GM21447 (cell line): ENCODE data around the gene PRPF6.

Source experiments
- ATAC-seq: cut with Tn5 transposase; IDR thresholded peaks from one replicate; pipeline ENCODE4 v1.9.1; 2021; ENCODE audit not compliant: unreplicated experiment

The PRPF6 gene

DNA sequence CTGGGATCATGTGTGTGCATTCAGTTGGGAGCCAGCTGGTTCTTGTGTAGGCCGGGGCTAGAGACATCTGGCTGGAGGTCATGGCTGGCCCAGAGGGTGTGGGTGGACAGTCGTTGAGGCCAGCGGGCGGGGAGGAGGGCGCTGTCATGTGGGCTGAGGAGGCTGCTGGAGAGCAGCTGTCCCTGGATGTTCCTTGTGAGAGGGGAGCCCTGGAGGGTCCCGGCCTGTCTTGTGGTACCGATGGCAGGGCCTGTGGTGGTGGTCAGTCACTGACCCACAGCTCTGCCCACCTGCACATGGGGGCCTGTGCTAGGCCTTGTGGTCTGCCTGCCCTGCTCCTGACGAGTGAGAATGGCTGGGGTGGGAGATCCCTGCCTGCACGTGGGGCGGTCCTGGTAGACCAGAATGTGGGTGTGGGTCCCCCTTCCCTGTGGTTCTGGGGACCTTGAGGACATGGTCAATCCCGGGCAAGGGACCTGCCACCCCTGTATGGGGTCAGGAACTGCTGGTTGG, 53.1 kb downstream of the PRPF6 start:
- ATAC-seq = no peak

DNA sequence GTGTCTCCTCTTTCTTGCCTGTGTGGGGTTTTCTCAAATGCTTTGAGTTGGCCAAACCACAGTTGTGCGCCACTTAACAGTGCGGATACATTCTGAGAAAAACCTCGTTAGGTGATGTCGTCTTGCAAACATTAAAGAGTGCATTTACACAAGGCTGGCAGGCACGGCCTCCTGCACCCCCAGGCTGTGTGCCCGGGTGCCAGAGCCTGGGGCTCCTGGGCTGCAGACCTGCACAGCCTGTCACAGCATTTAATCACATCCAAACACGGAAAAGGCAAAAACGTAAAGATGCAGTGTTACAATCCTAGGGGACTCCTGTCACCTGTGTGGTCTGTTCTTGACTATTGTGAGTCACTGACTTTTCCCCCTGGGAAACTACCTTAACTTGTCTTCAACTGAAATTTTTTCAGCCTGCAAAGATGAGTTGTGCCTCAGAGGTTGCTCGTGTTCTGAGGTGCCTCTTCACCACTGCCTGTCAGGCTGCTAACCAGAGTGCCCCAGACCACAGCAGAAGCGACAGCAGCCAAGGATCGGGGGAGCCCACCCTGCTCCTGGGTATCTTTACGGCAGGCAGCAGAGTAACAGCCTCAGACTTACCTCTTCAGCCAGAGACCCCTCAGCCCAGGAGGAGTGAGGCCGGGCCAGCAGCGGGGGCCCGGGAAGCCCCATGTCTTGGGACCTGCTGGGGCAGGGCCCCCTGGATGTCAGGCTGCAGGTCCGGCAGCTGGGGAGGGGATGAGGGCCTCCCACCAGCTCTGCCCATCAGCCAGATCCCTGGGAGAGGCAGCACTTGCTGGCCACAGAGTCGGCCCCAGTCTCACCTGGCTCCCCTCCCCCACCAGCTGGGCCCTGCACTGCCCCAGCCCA, 54.4 kb downstream of the PRPF6 start:
- no peak for ATAC-seq

DNA sequence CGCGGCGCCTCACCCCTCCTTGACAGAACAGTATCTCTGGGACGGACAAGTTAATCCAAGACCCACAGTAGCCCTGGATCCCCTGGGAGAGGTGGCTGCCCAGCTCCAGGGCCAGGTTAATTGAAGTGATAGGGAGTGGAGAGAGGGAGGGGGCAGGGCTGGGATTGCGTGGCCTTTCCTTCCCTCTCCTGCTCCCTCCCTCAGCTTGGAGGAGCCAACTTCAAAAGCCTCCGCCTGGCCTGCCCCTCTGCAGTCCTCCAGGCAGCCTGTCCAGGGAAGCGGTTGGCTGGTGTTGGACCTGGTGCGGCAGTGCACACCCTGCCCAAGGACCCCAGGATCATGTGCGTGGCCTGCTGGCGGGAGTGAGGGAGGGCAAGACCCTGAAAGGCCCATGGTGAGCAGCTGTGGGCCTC, 55.0 kb downstream of the PRPF6 start, which contains the start of gene C20orf204:
C20orf204 (plus strand) TSS at position 250 of the 413 bp plus-strand sequence; CDS start at position 392, 142 bp downstream.
- no peak for ATAC-seq

GRCh38 chr20:64036346-64037198, 55.6 kb downstream of the PRPF6 start:
- ATAC-seq = no peak

DNA sequence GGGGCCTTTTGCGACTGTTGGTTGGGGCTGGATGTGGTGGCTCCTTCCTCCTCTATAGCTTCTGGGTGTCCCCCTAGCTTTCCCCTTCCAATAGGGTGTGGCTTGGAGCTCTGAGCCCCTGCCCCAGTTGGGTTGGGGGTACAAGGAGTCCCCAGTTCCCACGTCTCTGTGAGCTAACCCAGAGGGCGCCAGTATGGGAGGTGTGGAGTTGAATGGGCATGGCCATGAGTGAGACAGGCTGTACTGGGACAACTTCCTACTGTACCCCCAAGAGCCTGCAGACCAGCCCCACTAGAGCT, 56.2 kb downstream of the PRPF6 start:
- ATAC-seq = no peak

GRCh38 chr20:64037498-64038213, 56.7 kb downstream of the PRPF6 start:
- ATAC-seq = no peak

GRCh38 chr20:64038224-64038564, 57.3 kb downstream of the PRPF6 start:
- peak; percentile 14 for ATAC-seq

DNA sequence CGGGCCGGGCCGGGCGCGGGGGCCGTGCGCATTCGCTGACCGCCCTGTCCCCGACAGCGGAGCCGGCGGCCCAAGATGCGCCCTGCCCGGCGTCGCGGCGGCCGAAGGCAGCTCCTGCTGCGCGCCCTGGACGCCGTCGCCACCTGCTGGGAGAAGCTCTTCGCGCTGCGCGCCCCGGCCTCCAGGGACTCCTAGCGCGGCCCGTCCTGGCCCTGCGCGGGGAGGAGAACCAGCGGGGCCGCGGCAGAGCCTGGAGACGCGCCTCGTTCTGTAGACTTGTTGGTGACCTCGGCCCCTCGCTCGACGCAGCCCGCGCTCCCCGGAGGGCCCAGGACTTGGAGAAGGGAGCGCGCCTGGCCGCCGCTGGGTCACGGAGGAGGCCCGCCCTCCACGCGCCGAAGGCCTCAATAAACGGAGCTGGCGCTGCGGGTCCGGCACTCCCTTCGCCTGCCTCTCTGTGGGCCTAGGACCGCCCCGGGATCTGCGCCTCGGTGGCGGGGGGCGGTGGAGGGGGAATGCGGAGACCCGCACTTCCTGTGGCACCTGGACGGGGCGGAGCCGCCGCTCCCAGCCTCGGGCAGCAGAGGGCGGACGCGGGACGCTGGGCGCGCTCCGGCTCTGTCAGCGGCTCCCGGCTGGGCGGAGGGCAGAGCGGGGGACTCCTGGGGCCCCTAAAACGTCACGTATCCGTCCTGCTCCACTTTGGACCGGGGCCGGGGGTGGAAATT, 57.8 kb downstream of the PRPF6 start:
- peak; percentile 52 for ATAC-seq

DNA sequence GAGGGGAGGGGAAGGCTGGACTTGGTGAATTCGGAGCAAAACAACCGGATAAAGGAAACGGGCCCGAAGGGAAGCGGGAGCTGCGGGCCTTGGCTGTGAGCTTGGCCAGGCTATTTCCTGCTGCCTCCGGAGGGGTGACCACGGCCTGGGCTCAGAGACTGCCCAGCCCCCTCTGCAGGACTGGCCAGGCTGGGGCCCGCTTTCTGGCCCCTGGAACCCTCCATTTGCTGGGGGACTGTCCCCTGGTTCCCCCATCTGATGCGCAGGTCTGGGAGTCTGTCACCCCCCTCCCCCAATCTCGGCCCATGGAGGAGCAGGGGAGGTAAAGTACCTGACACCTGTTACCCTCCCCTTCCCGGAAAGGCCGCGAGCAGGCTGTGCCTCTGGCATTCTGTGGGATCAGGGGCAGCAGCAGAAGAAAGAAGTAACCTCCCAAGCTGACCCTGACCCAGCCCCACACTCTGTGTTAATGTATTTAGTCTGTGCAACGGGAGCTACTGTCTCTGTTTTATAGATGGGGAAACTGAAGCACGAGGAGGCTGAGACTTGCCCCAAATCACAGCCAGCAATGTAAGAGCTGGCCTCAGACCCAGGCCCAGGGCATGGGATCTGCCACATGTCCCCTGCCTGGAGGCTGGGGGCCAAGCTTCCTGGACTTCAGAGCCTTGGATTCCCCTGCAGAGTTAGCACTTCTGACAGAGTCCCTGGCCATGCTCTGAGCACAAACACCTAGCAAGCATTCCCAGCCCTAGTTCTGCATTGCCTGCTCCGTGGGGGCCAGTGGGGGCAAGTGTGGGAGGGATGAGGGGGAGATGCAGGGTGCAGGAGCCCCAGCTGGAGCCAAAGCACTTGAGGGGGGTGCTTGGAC, 58.6 kb downstream of the PRPF6 start:
- no peak for ATAC-seq

DNA sequence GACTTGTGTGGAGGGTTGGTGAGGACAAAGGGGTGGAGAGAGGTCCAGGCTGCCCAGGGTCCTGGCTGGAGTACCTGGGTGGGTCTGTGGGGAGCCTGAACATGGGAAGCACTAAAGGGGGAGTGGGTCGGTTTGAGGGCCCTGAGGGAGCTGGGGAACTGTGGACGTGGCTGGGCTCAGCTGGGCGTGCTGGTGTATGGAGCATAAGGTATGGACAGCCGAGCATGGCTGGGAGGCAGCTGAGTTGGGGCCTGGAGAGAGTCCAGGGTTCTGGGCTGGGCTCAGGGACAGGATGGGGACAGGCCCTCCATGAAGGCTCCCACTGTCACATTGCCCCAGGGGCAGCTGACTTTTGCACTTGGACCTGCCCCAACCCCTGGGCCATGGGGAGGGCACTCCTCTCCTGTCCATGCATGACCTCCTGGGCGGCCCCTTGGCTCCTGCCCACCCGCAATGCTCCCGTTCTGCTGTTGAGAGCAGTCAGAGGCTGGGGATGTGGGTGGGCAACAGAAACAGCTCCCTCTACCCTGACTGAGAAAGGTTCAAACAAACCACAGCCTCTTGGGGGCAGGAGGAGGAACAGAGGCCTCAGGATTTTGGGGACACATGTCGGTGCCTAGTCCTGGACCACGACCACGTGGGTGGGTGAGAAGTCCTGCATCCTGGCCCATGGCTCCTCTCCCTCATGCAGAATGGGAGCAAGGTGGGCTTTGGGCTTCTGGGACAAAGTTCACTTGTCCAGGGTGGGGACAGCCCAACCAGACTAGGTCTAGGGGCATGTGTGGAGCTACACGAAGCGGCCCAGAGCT, 59.5 kb downstream of the PRPF6 start:
- ATAC-seq = no peak

- ATAC-seq = no peak
Observed at GRCh38 chr20:64041040-64041780, 60.3 kb downstream of the PRPF6 start.

DNA sequence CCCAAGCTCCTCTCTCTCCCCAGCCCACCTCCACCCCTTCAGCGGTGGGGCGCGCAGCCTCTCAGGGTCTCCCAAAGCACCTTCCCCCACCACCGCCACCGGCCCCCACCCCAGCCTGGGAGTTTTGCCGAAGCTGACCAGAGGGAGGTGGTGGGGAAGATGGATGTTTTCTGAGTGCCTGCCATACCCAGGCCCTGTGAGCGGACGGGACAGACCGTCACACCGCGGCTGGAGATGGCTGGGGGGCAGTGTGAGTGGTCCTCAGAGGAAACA, 60.8 kb downstream of the PRPF6 start:
- no peak for ATAC-seq

- ATAC-seq = no peak
Observed at GRCh38 chr20:64042054-64042781, 61.3 kb downstream of the PRPF6 start.

GRCh38 chr20:64043768-64044167, 62.8 kb downstream of the PRPF6 start:
- no peak for ATAC-seq

DNA sequence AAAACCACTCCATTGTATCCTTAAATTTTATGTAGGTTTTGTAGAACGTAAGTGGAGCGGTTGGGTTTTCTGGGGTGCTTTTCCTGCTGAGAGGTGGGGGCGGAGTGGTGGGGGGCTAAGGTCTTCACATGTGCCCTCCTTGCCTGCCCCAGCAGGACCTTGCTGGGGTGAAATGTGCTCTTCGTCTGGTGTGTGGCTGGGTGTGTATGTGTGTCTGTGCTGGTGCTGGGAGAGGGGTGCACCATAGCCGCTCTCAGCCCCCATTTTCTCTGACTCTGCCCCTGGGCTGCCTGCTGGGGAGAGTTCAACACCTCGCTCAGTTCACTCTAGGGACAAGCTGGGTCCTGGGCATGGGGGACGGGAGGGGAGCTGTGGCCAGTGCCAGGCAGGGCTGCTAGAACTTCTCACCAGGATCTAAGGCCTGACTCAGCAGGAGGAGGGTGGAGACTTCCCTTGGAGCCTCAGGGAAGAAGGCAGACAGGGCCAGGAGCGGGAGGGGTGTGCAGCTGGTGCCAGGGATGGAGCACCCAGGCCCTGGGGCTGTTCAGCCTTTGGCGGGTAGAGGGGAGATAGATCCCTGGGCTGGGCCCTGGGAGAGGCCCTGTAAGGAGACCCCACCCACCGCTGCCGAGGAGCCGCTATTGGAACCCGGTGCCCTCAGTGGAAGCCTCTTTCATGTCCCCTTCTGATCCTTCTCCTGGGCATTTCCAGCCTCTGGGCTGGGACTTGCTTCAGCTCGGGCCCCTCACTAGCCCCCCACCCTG, 63.7 kb downstream of the PRPF6 start:
- ATAC-seq = no peak

- ATAC-seq = no peak
Observed at GRCh38 chr20:64045346-64046011, 64.5 kb downstream of the PRPF6 start.

DNA sequence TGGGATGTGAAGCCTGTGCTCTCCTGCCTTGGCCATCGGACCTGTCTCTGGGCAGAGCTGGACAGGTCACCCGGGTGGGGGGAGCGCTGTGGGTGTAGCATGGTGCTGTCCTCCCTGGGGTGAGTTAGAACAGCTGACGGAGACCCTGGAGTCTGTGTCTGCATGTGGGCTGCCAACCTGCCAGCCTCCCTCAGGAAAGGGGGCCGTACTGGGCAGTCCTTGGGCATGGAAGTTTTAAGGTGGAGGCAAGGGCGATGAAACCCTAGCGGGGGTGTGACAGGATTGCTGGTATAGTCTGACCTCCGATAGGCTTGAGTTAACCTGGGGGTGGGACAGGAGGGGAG, 66.1 kb downstream of the PRPF6 start:
- ATAC-seq = no peak
